Right lobe of liver (tissue), 6 donors: Measurements from ENCODE around the gene NCDN. TPM values are rescaled to one million over a fixed set of nuclear protein-coding genes. Genes with fewer than 3 reads are reported as not detected.

Experiments used
- ATAC-seq, 4 donors: fragments of 200-7000 bp; cut with Tn5 transposase; one replicate each; pipeline ENCODE4 v1.9.1; 2020; ENCODE audit warnings: mild to moderate bottlenecking in 4 of 4, moderate library complexity in 4 of 4
- DNase-seq, 3 donors: peaks; one replicate each; pipeline ENCODE4 v3.0.0-alpha.2; 2020
- H3K27ac ChIP-seq, 3 donors: fragments of 200-600 bp; one replicate each; pipeline ENCODE4 v1.8.0; 2022
- H3K27me3 ChIP-seq, 2 donors: fragments of 200-600 bp; one replicate each; pipeline ENCODE4 v1.8.0; 2022
- H3K36me3 ChIP-seq, 4 donors: fragments of 200-600 bp; sonication (generic) in 1 of 4; one replicate each; pipeline versions ENCODE4 v1.5.1 to v1.8.0; 2017 to 2022; ENCODE audit warnings: control low read depth in 1 of 4
- H3K4me1 ChIP-seq, 4 donors: fragments of 200-600 bp; sonication (generic) in 1 of 4; one replicate each; pipeline versions ENCODE4 v1.5.1 to v1.8.0; 2017 to 2022; ENCODE audit warnings: control low read depth in 1 of 4
- H3K4me3 ChIP-seq, 3 donors: fragments of 200-600 bp; one replicate each; pipeline ENCODE4 v1.8.0; 2022
- H3K9me3 ChIP-seq, 4 donors: fragments of 200-600 bp; sonication (generic) in 1 of 4; one replicate each; pipeline versions ENCODE4 v1.5.1 to v1.8.0; 2017 to 2022; ENCODE audit warnings: control low read depth in 1 of 4
- CTCF ChIP-seq, 4 donors: fragments of 200-600 bp in 3 of 4; fragments of 450-650 bp in 1 of 4; IDR thresholded peaks; one replicate each; pipeline versions ENCODE4 v1.5.1 to v1.8.0; 2016 to 2022; ENCODE audit warnings: antibody characterized with exemption in 4 of 4, mild to moderate bottlenecking in 2 of 4
- POLR2A ChIP-seq: fragments of 450-650 bp; IDR thresholded peaks from one replicate; pipeline ENCODE4 v1.6.1; 2017; ENCODE audit warnings: antibody characterized with exemption, mild to moderate bottlenecking
- WGBS: methylation state at CpG from one replicate; pipeline ENCODE4 v1.1.6; 2018; ENCODE audit warnings: low coverage, low lambda C conversion rate; ENCODE audit not compliant: insufficient coverage; ENCODE audit errors: missing lambda C conversion rate; 5-methylcytosine and 5-hydroxymethylcytosine counted together
- intact Hi-C, 2 donors: fragments of 100-400 bp; cut with DNase I; formaldehyde crosslinking; loops; one replicate each; pipeline versions ENCODE4 v1.11.2 to v1.14.1; 2022
- total RNA-seq, 6 experiments: library from RNA; depleted of rRNA in 2 of 6; stranded (reverse); fragments of >200 nt in 2 of 6; fragmentation: NEBNext Ultra II Directional in 3 of 6; extraction: Animal tissue kit (Norgen Biotek cat#: 25700) in 3 of 6; gene quantifications; one replicate each; pipeline versions ENCODE4 v1.1.0 to v1.2.4, GENCODE V29; 2016 to 2023
- donor health status: DM: no; HTN: yes; CAD: no.
- donor health status: DM: no; HTN: no; CAD: no.
- donor health status: DM: no; HTN: no; CAD: no.
- donor health status: DM: no; HTN: yes; CAD: no.
- donor health status: DM: no; HTN: yes; CAD: no.

The NCDN gene
- total RNA-seq, 6 experiments from 2014 or later, result 5.9 to 11.7 (median 7.3) TPM

GRCh38 chr1:35592991-35593769 is 35.6 kb downstream of the NCDN start:
- TF ChIP-seq POLR2A, result no peak
- no peak for TF ChIP-seq CTCF (IDR thresholded peaks at IDR 0.05)
- Histone ChIP-seq H3K36me3 (no peaks in the 10 kb centered on the region), H3K4me3 (no peak overlapping the region), H3K9me3 (no peaks in the 10 kb centered on the region), H3K4me1 (no peaks in the 10 kb centered on the region), H3K27me3 (no peaks in the 10 kb centered on the region), H3K27ac (no peak overlapping the region)
- DNase-seq (no peak), ATAC-seq (no peak)
- intact Hi-C loops, result no loop called here
- 75% methylated on average over 2 of the region's 8 CpGs for WGBS

GRCh38 chr1:35594005-35594760 is 36.6 kb downstream of the NCDN start:
- Histone ChIP-seq H3K9me3 (no peaks in the 10 kb centered on the region), H3K27me3 (no peaks in the 10 kb centered on the region), H3K4me3 (no peak overlapping the region), H3K4me1 (no peaks in the 10 kb centered on the region), H3K36me3 (no peaks in the 10 kb centered on the region), H3K27ac (no peak overlapping the region)
- ATAC-seq (peak in 1 of 4 donors; percentile 6), DNase-seq (no peak)
- TF ChIP-seq CTCF (IDR thresholded peaks at IDR 0.05) (no peak), POLR2A (no peak)
- 88% methylated on average over 3 of the region's 9 CpGs for WGBS
- intact Hi-C loops, result no loop called here

GRCh38 chr1:35595684-35596083 is 38.1 kb downstream of the NCDN start:
- peaks cover 0 to 11% (median 0%) of the 10 kb centered on the region in 4 donors for H3K36me3 ChIP-seq
- H3K27me3 ChIP-seq, result no peaks in the 10 kb centered on the region
- H3K4me3 ChIP-seq, result no peak overlapping the region
- H3K27ac ChIP-seq, result no peak overlapping the region
- no peaks in the 10 kb centered on the region for H3K9me3 ChIP-seq
- DNase-seq (no peak), ATAC-seq (peak in 3 of 4 donors; percentile 11 to 25 (median 20))
- intact Hi-C loops, result no loop called here
- H3K4me1 ChIP-seq, result no peaks in the 10 kb centered on the region
- TF ChIP-seq CTCF (IDR thresholded peaks at IDR 0.05) (no peak), POLR2A (no peak)
- WGBS, result 100% methylated on average over 2 of the region's 7 CpGs

GRCh38 chr1:35597870-35598269 is 40.3 kb downstream of the NCDN start:
- 92% methylated on average over 4 of the region's 5 CpGs for WGBS
- no peak for DNase-seq
- no peak for ATAC-seq
- H3K36me3 ChIP-seq, result peaks cover 0 to 28% (median 10%) of the 10 kb centered on the region in 4 donors
- H3K27ac ChIP-seq, result no peak overlapping the region
- H3K4me1 ChIP-seq, result no peaks in the 10 kb centered on the region
- TF ChIP-seq POLR2A, result no peak
- no peak for TF ChIP-seq CTCF (IDR thresholded peaks at IDR 0.05)
- no peaks in the 10 kb centered on the region for H3K9me3 ChIP-seq
- H3K27me3 ChIP-seq, result no peaks in the 10 kb centered on the region
- H3K4me3 ChIP-seq, result no peak overlapping the region
- intact Hi-C loops, result no loop called here
